HL-60/S4 treated with retinoic acid at 250 ng/mL for 4 days and 3 days (cell line): Measurements from ENCODE around the gene PIEZO2.

Experiments used
- in situ Hi-C: fragments of 300-500 bp; cut with MboI; formaldehyde crosslinking; loops from 2 replicates; pipeline ENCODE4 v1.7.0; 2022; ENCODE audit warnings: low sequenced_read_pairs

The PIEZO2 gene

DNA sequence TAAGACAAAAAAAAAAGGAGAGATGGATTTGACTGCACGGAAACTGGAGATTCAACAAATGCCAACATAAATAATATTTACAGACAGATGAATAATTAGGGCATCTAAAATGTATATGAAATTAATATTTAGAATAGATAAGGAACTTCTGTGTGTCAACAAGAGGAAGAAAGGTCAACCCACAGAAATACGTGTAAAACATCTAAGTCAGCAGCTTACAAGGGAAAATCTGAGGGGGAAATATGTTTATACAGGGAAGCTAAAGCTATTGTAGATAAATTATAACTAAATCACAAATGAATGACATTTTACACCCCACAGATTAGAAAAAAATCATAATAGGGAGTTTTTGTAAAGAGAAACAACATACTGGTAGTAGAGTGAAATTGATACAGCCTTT is 159.9 kb downstream of the PIEZO2 start:
- in situ Hi-C loops = no loop called here

- in situ Hi-C loops = no loop called here
These were observed 163.7 kb downstream of the PIEZO2 start for GRCh38 chr18:10985689-10986088.

DNA sequence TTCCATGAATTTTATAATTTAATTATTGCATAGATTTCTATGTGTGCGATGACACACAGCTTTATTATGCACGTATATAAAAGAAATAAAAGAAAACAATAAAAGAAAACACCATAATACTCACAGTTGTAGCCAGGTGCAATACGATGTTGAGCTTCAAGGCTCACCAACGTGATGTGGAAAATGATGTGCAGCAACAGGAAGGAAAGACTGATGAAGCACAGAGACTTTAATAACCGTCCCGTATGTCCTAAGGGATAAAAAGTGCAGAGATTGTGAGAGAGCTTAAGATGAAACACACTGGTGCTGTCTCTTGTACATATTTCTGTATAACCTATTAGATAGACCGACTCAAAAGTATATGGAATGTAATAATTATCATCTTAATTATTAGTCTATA is 170.0 kb downstream of the PIEZO2 start:
- in situ Hi-C loops = no loop called here

GRCh38 chr18:10977042-10977441 is 172.3 kb downstream of the PIEZO2 start:
- in situ Hi-C loops = no loop called here

GRCh38 chr18:10973567-10974203 is 175.7 kb downstream of the PIEZO2 start:
- in situ Hi-C loops = no loop called here

DNA sequence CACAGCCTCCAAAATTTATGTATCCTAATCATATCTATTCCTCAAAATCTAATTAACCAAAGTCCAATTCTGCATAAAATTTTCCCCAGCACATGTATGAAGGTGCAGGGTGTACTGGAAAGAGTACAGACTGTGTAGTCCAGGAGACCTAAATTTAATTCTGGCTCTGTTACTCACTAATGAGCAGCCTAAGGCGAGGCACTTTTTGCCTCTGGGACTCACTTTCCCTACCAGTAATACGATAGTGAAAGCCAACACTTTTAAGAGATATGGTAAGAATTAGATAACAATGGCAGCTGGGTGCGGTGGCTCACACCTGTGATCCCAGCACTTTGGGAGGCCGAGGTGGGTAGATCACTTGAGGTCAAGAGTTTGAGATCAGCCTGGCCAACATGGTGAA is 177.7 kb downstream of the PIEZO2 start:
- in situ Hi-C loops = no loop called here

GRCh38 chr18:10965119-10965518 is 184.2 kb downstream of the PIEZO2 start:
- in situ Hi-C loops = no loop called here

- in situ Hi-C loops = no loop called here
These were observed 195.7 kb downstream of the PIEZO2 start for GRCh38 chr18:10953672-10954071.

GRCh38 chr18:10951631-10952544 is 197.5 kb downstream of the PIEZO2 start:
- in situ Hi-C loops = no loop called here

DNA sequence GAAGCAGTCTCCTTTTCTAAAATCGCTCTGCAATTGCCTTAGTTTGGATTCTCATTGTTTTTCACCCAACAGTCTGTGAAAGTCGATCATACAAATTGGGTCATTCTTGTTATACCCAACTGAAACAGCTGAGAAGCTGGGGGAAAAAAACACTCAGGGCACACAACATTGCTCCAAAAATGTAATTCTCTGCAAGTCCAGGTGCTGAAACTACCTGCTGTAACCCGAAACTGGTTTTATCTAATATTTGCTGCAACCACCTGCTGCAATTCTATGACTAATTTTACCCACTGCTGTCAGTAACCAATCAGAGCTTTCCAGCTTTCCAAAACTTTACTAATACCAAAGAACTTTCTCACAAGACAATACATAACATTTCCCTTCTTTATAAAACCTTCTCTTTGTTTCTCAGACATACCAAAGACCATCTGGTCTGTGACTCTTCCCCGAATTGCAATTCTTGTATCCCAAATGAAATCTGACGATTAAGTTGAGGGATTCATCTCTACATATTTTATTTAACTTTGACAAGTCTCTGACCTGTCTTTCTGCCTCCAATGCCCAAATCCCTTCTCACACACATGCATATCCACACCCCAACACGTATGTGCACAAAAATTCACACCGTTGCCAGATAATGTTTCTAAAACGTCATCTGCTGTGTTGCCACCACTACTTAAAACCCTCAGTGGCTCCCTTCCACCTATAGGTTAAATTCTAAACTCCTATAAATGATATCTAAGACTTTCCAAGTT is 198.3 kb downstream of the PIEZO2 start:
- in situ Hi-C loops = no loop called here

DNA sequence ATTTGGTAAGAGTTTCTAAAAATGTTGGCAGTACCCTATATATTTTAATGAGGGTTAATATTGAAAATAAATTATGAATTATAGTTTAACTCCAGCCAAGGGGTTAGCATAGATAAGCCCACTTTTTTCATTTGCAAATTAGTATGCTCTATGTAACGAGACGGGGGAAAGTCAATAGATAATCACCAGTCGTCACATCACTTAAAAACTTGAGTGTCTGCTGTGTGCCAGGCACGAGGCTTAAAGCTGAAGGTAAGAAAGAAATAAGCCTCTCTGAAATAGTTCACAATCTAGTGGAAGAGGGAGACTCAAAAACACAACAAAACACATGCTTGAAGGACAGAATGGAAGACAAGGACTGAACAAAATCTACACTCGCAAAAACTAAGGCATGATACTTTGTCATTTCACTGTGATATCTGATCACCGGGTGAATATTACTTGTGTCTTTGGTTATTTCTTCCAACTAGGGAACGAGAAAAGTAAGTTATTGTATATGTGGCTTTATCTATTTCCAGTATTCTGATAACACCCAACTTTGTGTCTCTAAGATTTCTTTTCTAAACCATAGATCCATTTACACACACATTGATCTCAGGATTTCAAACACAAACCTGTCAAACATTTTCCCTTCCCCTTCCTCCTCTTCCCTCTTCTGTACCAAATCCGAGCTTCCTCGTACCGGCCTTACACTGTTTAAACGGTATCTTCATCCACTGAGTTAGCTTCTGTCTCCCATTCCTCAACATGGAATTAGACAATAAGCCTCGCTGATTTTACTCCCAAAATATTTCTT is 199.1 kb downstream of the PIEZO2 start:
- in situ Hi-C loops = no loop called here

GRCh38 chr18:10949655-10950054 is 199.7 kb downstream of the PIEZO2 start:
- in situ Hi-C loops = no loop called here

DNA sequence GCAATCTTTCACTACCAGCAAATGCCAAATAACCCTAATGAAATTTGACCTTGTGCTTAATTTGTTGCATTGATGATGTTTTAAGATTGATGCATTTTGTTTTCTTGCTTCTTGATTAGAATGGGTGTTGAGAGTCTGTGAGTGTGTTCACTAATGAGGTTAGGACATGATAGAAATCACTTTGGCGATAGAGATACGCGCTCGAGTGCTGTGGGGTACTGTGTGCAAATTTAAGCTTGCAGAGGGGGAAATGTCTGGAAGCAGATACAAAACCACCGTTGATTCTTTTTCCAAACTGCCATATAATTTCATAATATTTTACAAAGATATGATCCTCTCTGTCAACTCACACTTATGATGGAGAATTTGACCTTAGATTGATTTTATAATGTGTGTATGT is 200.9 kb downstream of the PIEZO2 start:
- in situ Hi-C loops = no loop called here

- in situ Hi-C loops = no loop called here
These were observed 203.3 kb downstream of the PIEZO2 start for GRCh38 chr18:10946058-10946457.

DNA sequence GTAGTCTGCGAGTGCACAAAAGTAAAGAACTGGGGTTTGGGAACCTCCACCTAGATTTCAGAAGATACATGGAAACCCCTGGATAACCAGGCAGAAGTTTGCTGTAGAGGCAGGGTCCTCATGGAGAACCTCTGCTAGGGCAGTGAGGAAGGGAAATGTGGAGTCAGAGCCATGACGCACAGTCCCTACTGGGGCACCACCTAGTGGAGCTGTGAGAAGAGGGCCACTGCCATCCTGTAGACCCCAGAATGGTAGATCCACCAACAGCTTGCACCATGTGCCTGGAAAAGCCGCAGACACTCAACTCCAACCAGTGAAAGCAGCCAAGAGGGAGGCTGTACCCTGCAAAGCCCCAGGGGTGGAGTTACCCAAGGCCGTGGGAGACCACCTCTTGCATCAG is 206.4 kb downstream of the PIEZO2 start:
- in situ Hi-C loops = no loop called here

- in situ Hi-C loops = no loop called here
These were observed 209.5 kb downstream of the PIEZO2 start for GRCh38 chr18:10939822-10940221.

DNA sequence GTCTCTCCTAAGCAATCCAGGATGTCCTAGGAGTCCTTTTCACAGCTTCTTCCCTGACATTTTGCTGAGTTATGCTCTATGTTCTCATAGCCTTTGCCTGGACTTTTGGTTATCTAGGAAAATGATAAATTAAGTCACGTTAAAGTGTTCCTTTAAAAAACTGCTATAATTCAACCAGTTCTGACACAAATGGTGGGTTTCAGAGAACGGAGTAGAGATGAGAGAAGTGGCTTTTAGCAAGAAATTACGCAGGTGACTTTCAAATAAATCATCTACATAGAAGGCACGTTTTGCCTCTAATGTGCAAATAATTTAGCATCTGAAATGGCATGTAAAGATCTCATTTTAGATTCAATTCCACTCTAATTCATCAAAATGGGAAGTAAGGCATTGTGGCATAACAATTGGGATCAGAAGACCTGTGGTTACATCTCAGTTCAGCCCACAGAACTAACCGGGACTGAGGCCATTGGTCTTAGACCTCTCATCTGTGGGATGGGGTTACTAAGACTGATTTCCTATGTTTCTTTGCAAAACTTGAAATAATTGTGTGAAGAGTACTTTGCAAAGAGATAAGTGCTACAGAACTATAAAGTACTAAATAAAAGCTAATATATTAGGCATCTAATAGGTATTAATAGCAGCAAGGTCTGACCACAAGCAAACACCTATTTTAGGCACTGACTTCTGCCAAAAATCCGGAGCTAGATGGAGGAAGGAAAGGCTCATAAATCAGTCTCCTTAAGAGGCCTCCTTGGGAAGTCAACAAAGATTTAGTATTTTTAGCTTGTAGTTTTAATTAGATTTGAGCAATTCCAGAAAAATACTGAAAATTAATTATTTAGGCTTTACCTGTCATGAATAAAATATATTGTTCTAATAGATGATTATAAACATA is 211.4 kb downstream of the PIEZO2 start:
- in situ Hi-C loops = no loop called here

DNA sequence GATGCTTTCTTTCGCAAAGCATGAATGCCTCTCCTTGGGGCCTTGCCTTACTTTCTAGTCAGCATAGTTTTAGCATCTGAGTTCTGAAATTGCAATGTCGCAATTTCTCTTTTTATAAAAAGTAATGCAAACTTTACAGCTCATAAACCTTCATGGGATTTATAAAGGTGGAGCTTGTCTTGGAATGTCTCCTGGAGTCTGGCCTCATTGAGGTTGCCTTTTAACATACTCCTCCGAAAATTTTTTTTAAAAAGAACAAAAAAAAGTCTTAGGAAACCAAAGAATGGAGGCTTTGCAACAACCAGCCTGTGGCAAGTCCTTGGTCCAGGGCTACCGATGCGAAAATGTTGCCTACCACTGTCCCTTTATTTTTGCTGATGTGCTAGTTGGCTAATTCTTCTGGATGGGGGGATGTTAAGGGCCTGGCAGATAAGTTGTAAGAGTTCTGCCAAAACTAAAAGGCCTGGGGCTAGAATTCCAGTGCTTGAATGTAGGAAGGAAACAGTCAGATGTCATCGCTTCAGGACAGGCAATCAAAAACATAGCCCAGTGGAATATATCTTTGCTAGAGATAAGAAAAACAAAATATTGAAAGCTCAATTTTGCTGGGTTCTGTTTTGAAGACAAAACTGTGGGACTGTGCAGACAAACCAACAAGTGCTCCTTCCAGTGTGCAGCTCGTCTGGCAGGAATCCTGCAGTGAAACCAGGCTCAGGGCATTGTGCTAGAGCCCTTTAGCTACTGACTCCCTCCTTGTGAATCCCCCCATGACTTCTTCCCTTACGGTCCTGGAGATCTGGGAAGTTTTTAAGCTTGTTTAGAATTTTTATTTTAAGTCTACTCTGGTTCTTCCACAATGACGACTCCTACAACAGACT is 213.0 kb downstream of the PIEZO2 start:
- in situ Hi-C loops = no loop called here

GRCh38 chr18:10935588-10935987 is 213.8 kb downstream of the PIEZO2 start:
- in situ Hi-C loops = no loop called here
